ENCODE data around the gene GNAQ. TPM values are rescaled to one million over a fixed set of nuclear protein-coding genes. Genes with fewer than 3 reads are reported as not detected.

Gene GNAQ
- total and polyA plus RNA-seq, 5 donors from 2014 or later = 8.5 to 79.4 (median 17.4) TPM

- ATAC-seq (ENCODE audit: low read depth in 2 of 2) = peak; percentile 74 to 82
- H3K27ac Mint-ChIP-seq = peak overlapping the region; percentile 62 to 94 (median 80)
- peak in 2 of 3 donors; percentile 14 to 73 for DNase-seq
- peak overlapping the region; percentile 46 for H3K4me3 ChIP-seq (ENCODE audit: low read depth, low read length)
- peaks cover 6% of the 10 kb centered on the region for H3K36me3 ChIP-seq (ENCODE audit: control insufficient read depth, insufficient read depth, low read length)
- no peaks in the 10 kb centered on the region for H3K27me3 Mint-ChIP-seq
- no peaks in the 10 kb centered on the region for H3K9me3 ChIP-seq (ENCODE audit: control insufficient read depth in 2 of 2, low read length in 2 of 2)
- H3K9me3 Mint-ChIP-seq = no peaks in the 10 kb centered on the region
- peaks cover 29% of the 10 kb centered on the region for H3K4me1 ChIP-seq (ENCODE audit: control insufficient read depth, insufficient read depth, low read length, poor library complexity, severe bottlenecking)
- H3K4me3 Mint-ChIP-seq = peak overlapping the region; percentile 23 to 71 (median 50)
- peaks cover 64 to 77% (median 70%) of the 10 kb centered on the region in 4 donors for H3K4me1 Mint-ChIP-seq
- H3K36me3 Mint-ChIP-seq = peaks cover 14% of the 10 kb centered on the region
- H3K27ac ChIP-seq (ENCODE audit: insufficient read depth, low read length, poor library complexity, severe bottlenecking) = peak overlapping the region; percentile 56
- H3K27me3 ChIP-seq (ENCODE audit: control insufficient read depth, insufficient read depth, low read length) = no peaks in the 10 kb centered on the region
These were observed 21.2 kb downstream of the GNAQ start for GRCh38 chr9:78010445-78010844.

- Histone ChIP-seq H3K36me3 (ENCODE audit: control insufficient read depth, insufficient read depth, low read length) (peaks cover 5% of the 10 kb centered on the region), H3K4me1 (ENCODE audit: control insufficient read depth, insufficient read depth, low read length, poor library complexity, severe bottlenecking) (peaks cover 33% of the 10 kb centered on the region), H3K27ac (ENCODE audit: insufficient read depth, low read length, poor library complexity, severe bottlenecking) (no peak overlapping the region), H3K4me3 (ENCODE audit: low read depth, low read length) (no peak overlapping the region), H3K9me3 (ENCODE audit: control insufficient read depth in 2 of 2, low read length in 2 of 2) (no peaks in the 10 kb centered on the region), H3K27me3 (ENCODE audit: control insufficient read depth, insufficient read depth, low read length) (no peaks in the 10 kb centered on the region)
- Mint-ChIP-seq H3K9me3 (peaks cover 0 to 2% (median 0%) of the 10 kb centered on the region in 7 donors), H3K27ac (peak overlapping the region; percentile 62 to 94 (median 80)), H3K36me3 (peaks cover 17% of the 10 kb centered on the region), H3K4me3 (peak overlapping the region in 2 of 4 donors; percentile 0 to 23), H3K27me3 (no peaks in the 10 kb centered on the region), H3K4me1 (peaks cover 62 to 80% (median 68%) of the 10 kb centered on the region in 4 donors)
- DNase-seq (no peak), ATAC-seq (ENCODE audit: low read depth in 2 of 2) (no peak)
These were observed 22.4 kb downstream of the GNAQ start for GRCh38 chr9:78009186-78009585.

GRCh38 chr9:78006734-78007133 is 24.9 kb downstream of the GNAQ start:
- ATAC-seq (ENCODE audit: low read depth in 2 of 2) = no peak
- H3K36me3 ChIP-seq (ENCODE audit: control insufficient read depth, insufficient read depth, low read length) = peaks cover 5% of the 10 kb centered on the region
- peaks cover 52 to 87% (median 63%) of the 10 kb centered on the region in 4 donors for H3K4me1 Mint-ChIP-seq
- peaks cover 31% of the 10 kb centered on the region for H3K4me1 ChIP-seq (ENCODE audit: control insufficient read depth, insufficient read depth, low read length, poor library complexity, severe bottlenecking)
- no peak overlapping the region for H3K4me3 ChIP-seq (ENCODE audit: low read depth, low read length)
- peaks cover 12% of the 10 kb centered on the region for H3K36me3 Mint-ChIP-seq
- no peaks in the 10 kb centered on the region for H3K27me3 Mint-ChIP-seq
- H3K27ac ChIP-seq (ENCODE audit: insufficient read depth, low read length, poor library complexity, severe bottlenecking) = no peak overlapping the region
- no peaks in the 10 kb centered on the region for H3K9me3 ChIP-seq (ENCODE audit: control insufficient read depth in 2 of 2, low read length in 2 of 2)
- no peak overlapping the region for H3K4me3 Mint-ChIP-seq
- no peaks in the 10 kb centered on the region for H3K27me3 ChIP-seq (ENCODE audit: control insufficient read depth, insufficient read depth, low read length)
- H3K27ac Mint-ChIP-seq = peak overlapping the region in 1 of 3 donors; percentile 3
- no peak for DNase-seq
- H3K9me3 Mint-ChIP-seq = peaks cover 0 to 2% (median 0%) of the 10 kb centered on the region in 7 donors

- Histone ChIP-seq H3K27ac (ENCODE audit: insufficient read depth, low read length, poor library complexity, severe bottlenecking) (no peak overlapping the region), H3K36me3 (ENCODE audit: control insufficient read depth, insufficient read depth, low read length) (peaks cover 5% of the 10 kb centered on the region), H3K4me1 (ENCODE audit: control insufficient read depth, insufficient read depth, low read length, poor library complexity, severe bottlenecking) (peaks cover 18% of the 10 kb centered on the region), H3K9me3 (ENCODE audit: control insufficient read depth in 2 of 2, low read length in 2 of 2) (no peaks in the 10 kb centered on the region), H3K27me3 (ENCODE audit: control insufficient read depth, insufficient read depth, low read length) (no peaks in the 10 kb centered on the region), H3K4me3 (ENCODE audit: low read depth, low read length) (no peak overlapping the region)
- Mint-ChIP-seq H3K9me3 (peaks cover 0 to 2% (median 0%) of the 10 kb centered on the region in 7 donors), H3K36me3 (peaks cover 12% of the 10 kb centered on the region), H3K27ac (no peak overlapping the region), H3K27me3 (no peaks in the 10 kb centered on the region), H3K4me1 (peaks cover 39 to 85% (median 53%) of the 10 kb centered on the region in 4 donors), H3K4me3 (peak overlapping the region in 1 of 4 donors; percentile 20)
- ATAC-seq (ENCODE audit: low read depth in 2 of 2) (no peak), DNase-seq (no peak)
These were observed 26.2 kb downstream of the GNAQ start for GRCh38 chr9:78005231-78006002.

GRCh38 chr9:78004478-78005229 is 27.0 kb downstream of the GNAQ start:
- Mint-ChIP-seq H3K4me1 (peaks cover 32 to 82% (median 49%) of the 10 kb centered on the region in 4 donors), H3K27me3 (no peaks in the 10 kb centered on the region), H3K4me3 (peak overlapping the region in 2 of 4 donors; percentile 0 to 25), H3K9me3 (peaks cover 0 to 2% (median 0%) of the 10 kb centered on the region in 7 donors), H3K36me3 (peaks cover 12% of the 10 kb centered on the region), H3K27ac (peak overlapping the region in 2 of 3 donors; percentile 0 to 39)
- Histone ChIP-seq H3K36me3 (ENCODE audit: control insufficient read depth, insufficient read depth, low read length) (peaks cover 5% of the 10 kb centered on the region), H3K4me1 (ENCODE audit: control insufficient read depth, insufficient read depth, low read length, poor library complexity, severe bottlenecking) (peaks cover 10% of the 10 kb centered on the region), H3K27me3 (ENCODE audit: control insufficient read depth, insufficient read depth, low read length) (no peaks in the 10 kb centered on the region), H3K9me3 (ENCODE audit: control insufficient read depth in 2 of 2, low read length in 2 of 2) (no peaks in the 10 kb centered on the region), H3K4me3 (ENCODE audit: low read depth, low read length) (peak overlapping the region; percentile 8), H3K27ac (ENCODE audit: insufficient read depth, low read length, poor library complexity, severe bottlenecking) (no peak overlapping the region)
- no peak for ATAC-seq (ENCODE audit: low read depth in 2 of 2)
- DNase-seq = peak in 1 of 3 donors; percentile 34

GRCh38 chr9:78003730-78004129 is 27.9 kb downstream of the GNAQ start:
- H3K27ac Mint-ChIP-seq = no peak overlapping the region
- H3K36me3 Mint-ChIP-seq = peaks cover 16% of the 10 kb centered on the region
- Histone ChIP-seq H3K27me3 (ENCODE audit: control insufficient read depth, insufficient read depth, low read length) (no peaks in the 10 kb centered on the region), H3K4me3 (ENCODE audit: low read depth, low read length) (no peak overlapping the region), H3K27ac (ENCODE audit: insufficient read depth, low read length, poor library complexity, severe bottlenecking) (no peak overlapping the region), H3K36me3 (ENCODE audit: control insufficient read depth, insufficient read depth, low read length) (peaks cover 5% of the 10 kb centered on the region), H3K4me1 (ENCODE audit: control insufficient read depth, insufficient read depth, low read length, poor library complexity, severe bottlenecking) (peaks cover 9% of the 10 kb centered on the region), H3K9me3 (ENCODE audit: control insufficient read depth in 2 of 2, low read length in 2 of 2) (no peaks in the 10 kb centered on the region)
- peaks cover 30 to 81% (median 49%) of the 10 kb centered on the region in 4 donors for H3K4me1 Mint-ChIP-seq
- no peaks in the 10 kb centered on the region for H3K27me3 Mint-ChIP-seq
- ATAC-seq (ENCODE audit: low read depth in 2 of 2) = no peak
- H3K4me3 Mint-ChIP-seq = no peak overlapping the region
- peaks cover 0 to 2% (median 0%) of the 10 kb centered on the region in 7 donors for H3K9me3 Mint-ChIP-seq
- no peak for DNase-seq

- Histone ChIP-seq H3K27me3 (ENCODE audit: control insufficient read depth, insufficient read depth, low read length) (no peaks in the 10 kb centered on the region), H3K27ac (ENCODE audit: insufficient read depth, low read length, poor library complexity, severe bottlenecking) (no peak overlapping the region), H3K4me3 (ENCODE audit: low read depth, low read length) (no peak overlapping the region), H3K36me3 (ENCODE audit: control insufficient read depth, insufficient read depth, low read length) (peaks cover 7% of the 10 kb centered on the region), H3K4me1 (ENCODE audit: control insufficient read depth, insufficient read depth, low read length, poor library complexity, severe bottlenecking) (peaks cover 9% of the 10 kb centered on the region), H3K9me3 (ENCODE audit: control insufficient read depth in 2 of 2, low read length in 2 of 2) (no peaks in the 10 kb centered on the region)
- ATAC-seq (ENCODE audit: low read depth in 2 of 2) = no peak
- DNase-seq = no peak
- H3K27ac Mint-ChIP-seq = peak overlapping the region in 2 of 3 donors; percentile 47 to 55
- peaks cover 28% of the 10 kb centered on the region for H3K36me3 Mint-ChIP-seq
- no peaks in the 10 kb centered on the region for H3K27me3 Mint-ChIP-seq
- H3K4me1 Mint-ChIP-seq = peaks cover 31 to 83% (median 51%) of the 10 kb centered on the region in 4 donors
- peaks cover 0 to 2% (median 0%) of the 10 kb centered on the region in 7 donors for H3K9me3 Mint-ChIP-seq
- H3K4me3 Mint-ChIP-seq = peak overlapping the region in 3 of 4 donors; percentile 3 to 49 (median 12)
These were observed 29.5 kb downstream of the GNAQ start for GRCh38 chr9:78001946-78002731.

Measured in CD4-positive, CD25-positive, alpha-beta regulatory T cell (primary cell).